OCI-LY7 (cell line): ENCODE measurements around the gene DOCK1. TPM values are rescaled to one million over a fixed set of nuclear protein-coding genes. Genes with fewer than 3 reads are reported as not detected.

Source experiments
- BruUV-seq: library from RNA; stranded (reverse); fragments of 400-500 nt; replicated peaks from 2 replicates; lab custom pipeline; 2021; lab: Mats Ljungman, UMichigan
- CTCF ChIA-PET: fragments of 300-600 bp; sonication (Branson Sonifier 250); formaldehyde crosslinking; loops from one replicate; lab custom pipeline; 2022; ENCODE audit warnings: antibody characterized with exemption; ENCODE audit not compliant: unreplicated experiment; lab: Charles Lee
- POLR2A ChIA-PET: fragments of 300-600 bp; sonication (Branson Sonifier 250); formaldehyde crosslinking; loops from one replicate; lab custom pipeline; 2022; ENCODE audit warnings: antibody characterized with exemption; lab: Charles Lee
- DNase-seq: peaks from one replicate; pipeline ENCODE4 v3.0.0-alpha.2; 2015; ENCODE audit warnings: low spot score
- H2AFZ ChIP-seq: fragments of 200-600 bp; sonication (generic), shearing (Covaris generic); 2 replicates; pipeline ENCODE4 v1.6.1; 2014; ENCODE audit warnings: mild to moderate bottlenecking, antibody characterized with exemption, low read length, moderate library complexity
- H3K27ac ChIP-seq: fragments of 200-600 bp; sonication (generic); 2 replicates; pipeline ENCODE4 v1.5.1; 2014; ENCODE audit warnings: mixed run types, low read depth, mild to moderate bottlenecking, moderate library complexity, low read length, inconsistent platforms; ENCODE audit not compliant: poor library complexity, severe bottlenecking
- H3K36me3 ChIP-seq: fragments of 200-600 bp; sonication (generic); 2 replicates; pipeline ENCODE4 v1.6.1; 2014; ENCODE audit warnings: mild to moderate bottlenecking, antibody characterized with exemption, low read length, moderate library complexity, mixed read lengths; ENCODE audit not compliant: insufficient read depth
- H3K4me1 ChIP-seq: fragments of 200-600 bp; sonication (generic); 2 replicates; pipeline ENCODE4 v1.5.1; 2014; ENCODE audit warnings: mild to moderate bottlenecking, low read length; ENCODE audit not compliant: insufficient read depth, poor library complexity, severe bottlenecking
- H3K4me2 ChIP-seq: fragments of 200-600 bp; sonication (generic); 2 replicates; pipeline ENCODE4 v1.6.1; 2014; ENCODE audit warnings: mild to moderate bottlenecking, low read length
- H3K4me3 ChIP-seq: fragments of 200-600 bp; sonication (generic); 2 replicates; pipeline ENCODE4 v1.5.1; 2014; ENCODE audit warnings: mild to moderate bottlenecking, low read depth, low read length; ENCODE audit not compliant: poor library complexity, severe bottlenecking
- H3K79me2 ChIP-seq: fragments of 200-600 bp; sonication (generic); 2 replicates; pipeline ENCODE4 v1.6.1; 2016; ENCODE audit warnings: low read depth, mild to moderate bottlenecking, low read length, moderate library complexity, mixed read lengths; ENCODE audit not compliant: insufficient read depth
- H3K9me2 ChIP-seq: fragments of 200-600 bp; sonication (generic); 2 replicates; pipeline ENCODE4 v1.6.1; 2016; ENCODE audit warnings: mild to moderate bottlenecking, low read length, mixed read lengths; ENCODE audit not compliant: insufficient read depth
- H3K9me3 ChIP-seq: fragments of 200-600 bp; sonication (generic); 2 replicates; pipeline ENCODE4 v1.6.1; 2014; ENCODE audit warnings: mild to moderate bottlenecking, mixed run types, low read length, mixed read lengths
- H4K20me1 ChIP-seq: fragments of 200-600 bp; sonication (generic); 2 replicates; pipeline ENCODE4 v1.6.1; 2014; ENCODE audit warnings: mild to moderate bottlenecking, antibody characterized with exemption, low read length, moderate library complexity, mixed read lengths; ENCODE audit not compliant: insufficient read depth
- CTCF ChIP-seq: fragments of 200-600 bp; sonication (generic); conservative IDR thresholded peaks from 2 replicates; pipeline ENCODE4 v1.5.1; 2014; ENCODE audit warnings: mild to moderate bottlenecking, antibody characterized with exemption, low read length, moderate library complexity, mixed read lengths
- EZH2phosphoT487 ChIP-seq: fragments of 200-600 bp; sonication (generic); IDR thresholded peaks from 2 replicates; pipeline ENCODE4 v1.6.1; 2018; ENCODE audit warnings: low read depth, borderline replicate concordance, mild to moderate bottlenecking, mixed run types, antibody characterized with exemption, low read length, moderate library complexity, mixed read lengths
- intact Hi-C: fragments of 100-400 bp; cut with micrococcal nuclease; formaldehyde crosslinking; loops from one replicate; pipeline ENCODE4 v1.10.0; 2022; ENCODE audit not compliant: unreplicated experiment
- total RNA-seq, 2 experiments: library from RNA; depleted of rRNA in 1 of 2; stranded (reverse); fragments of >200 nt in 1 of 2; shearing (Covaris generic) in 1 of 2; gene quantifications; 2 replicates each; pipeline ENCODE4 v1.2.3, GENCODE V29; 2014 to 2022

The DOCK1 gene
- total RNA-seq, 2 experiments from 2014 or later, result not detected

DNA sequence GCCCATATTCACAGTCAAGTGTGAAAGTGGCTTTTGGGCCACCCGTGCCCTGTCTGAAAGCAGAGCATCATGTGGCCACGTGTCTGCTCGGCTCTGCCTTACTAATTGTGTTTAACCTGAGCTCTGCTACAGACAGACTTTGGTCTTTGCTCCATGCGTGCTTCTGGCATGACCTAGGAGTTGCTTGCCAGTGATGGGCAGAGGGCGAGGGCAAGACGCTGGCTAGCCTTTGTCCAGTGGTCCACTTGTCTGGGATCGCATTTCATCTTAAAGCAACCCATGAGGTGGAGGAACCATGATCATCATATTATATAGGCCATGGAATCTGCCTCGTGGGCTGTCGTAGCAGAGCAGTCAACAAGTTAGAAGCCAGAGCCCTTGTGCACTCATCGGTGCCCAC is 414.5 kb downstream of the DOCK1 start:
- no peak overlapping the region for H2AFZ ChIP-seq
- no peaks in the 10 kb centered on the region for H3K36me3 ChIP-seq
- no peak overlapping the region for H3K4me3 ChIP-seq
- no peaks in the 10 kb centered on the region for H4K20me1 ChIP-seq
- no peaks in the 10 kb centered on the region for H3K9me3 ChIP-seq
- TF ChIP-seq EZH2phosphoT487 (no peak), CTCF (no peak)
- no peak overlapping the region for H3K27ac ChIP-seq
- DNase-seq, result no peak
- intact Hi-C loops, result no loop called here
- H3K4me1 ChIP-seq, result no peaks in the 10 kb centered on the region
- POLR2A ChIA-PET, result no interaction called here
- no TSS peak for BruUV-seq
- no peak overlapping the region for H3K4me2 ChIP-seq
- no peaks in the 10 kb centered on the region for H3K79me2 ChIP-seq
- CTCF ChIA-PET, result no interaction called here
- H3K9me2 ChIP-seq, result no peaks in the 10 kb centered on the region

DNA sequence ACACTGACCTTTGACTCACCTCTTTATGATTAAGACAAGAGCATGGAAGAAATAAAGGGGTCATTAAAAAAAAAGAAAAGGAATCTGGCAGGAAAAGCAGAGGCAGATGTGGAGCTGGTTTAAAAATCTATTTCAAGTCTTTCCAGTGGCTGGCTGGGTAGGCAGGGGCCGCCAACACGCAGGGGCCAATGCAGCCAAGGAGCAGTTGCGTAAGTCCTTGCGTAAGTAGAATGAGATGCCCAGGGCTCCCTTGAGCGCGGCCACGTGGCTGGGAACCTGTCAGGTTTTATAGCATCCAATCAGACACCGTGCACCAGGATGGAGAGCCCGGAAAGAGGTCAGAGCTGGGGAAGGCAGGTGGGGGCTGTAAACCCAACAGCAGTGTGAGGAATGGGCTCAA is 414.9 kb downstream of the DOCK1 start:
- no TSS peak for BruUV-seq

More for the DNA sequence above, 414.9 kb downstream of the DOCK1 start:
- H4K20me1 ChIP-seq, result no peaks in the 10 kb centered on the region
- H2AFZ ChIP-seq, result no peak overlapping the region
- intact Hi-C loops, result no loop called here
- ChIA-PET POLR2A (no interaction called here), CTCF (no interaction called here)
- H3K4me1 ChIP-seq, result no peaks in the 10 kb centered on the region
- H3K79me2 ChIP-seq, result no peaks in the 10 kb centered on the region
- no peak for DNase-seq
- no peaks in the 10 kb centered on the region for H3K36me3 ChIP-seq
- H3K9me2 ChIP-seq, result no peaks in the 10 kb centered on the region
- no peak overlapping the region for H3K27ac ChIP-seq
- H3K4me2 ChIP-seq, result no peak overlapping the region
- TF ChIP-seq EZH2phosphoT487 (no peak), CTCF (no peak)
- no peaks in the 10 kb centered on the region for H3K9me3 ChIP-seq
- H3K4me3 ChIP-seq, result no peak overlapping the region
